Gastroesophageal sphincter (tissue), 4 donors: Measurements from ENCODE around the gene OAS3. TPM values are rescaled to one million over a fixed set of nuclear protein-coding genes. Genes with fewer than 3 reads are reported as not detected.
"Not testable (repeated sequence)": the region's sequence is repeated elsewhere in the genome, so short reads cannot be mapped to it uniquely, and the experiment has no call there.

Experiments
- ATAC-seq: fragments of 150-250 bp; one replicate; pipeline ENCODE4 v1.9.1; 2016; ENCODE audit warnings: mild to moderate bottlenecking, moderate library complexity
- H3K27ac ChIP-seq, 4 donors: fragments of 200-600 bp; sonication (generic) in 3 of 4; 1 replicate in 3 of 4; 2 replicates in 1 of 4; pipeline ENCODE4 v1.5.1; 2016 to 2019
- H3K27me3 ChIP-seq: fragments of 200-600 bp; sonication (generic); one replicate; pipeline ENCODE4 v1.5.1; 2019
- H3K36me3 ChIP-seq, 2 donors: fragments of 200-600 bp; sonication (generic); one replicate each; pipeline ENCODE4 v1.5.1; 2019; ENCODE audit warnings: control low read depth in 1 of 2
- H3K4me1 ChIP-seq, 3 donors: fragments of 200-600 bp; sonication (generic); 1 replicate in 2 of 3; 2 replicates in 1 of 3; pipeline ENCODE4 v1.5.1; 2016 to 2019; ENCODE audit warnings: control low read depth in 2 of 3
- H3K4me3 ChIP-seq, 2 donors: fragments of 200-600 bp; sonication (generic); one replicate each; pipeline ENCODE4 v1.5.1; 2019; ENCODE audit warnings: mild to moderate bottlenecking in 1 of 2, moderate library complexity in 1 of 2
- H3K9me3 ChIP-seq, 3 donors: fragments of 200-600 bp; sonication (generic); one replicate each; pipeline ENCODE4 v1.5.1; 2017 to 2019; ENCODE audit warnings: control low read depth in 2 of 3
- EP300 ChIP-seq: sonication (generic); formaldehyde crosslinking; IDR thresholded peaks from one replicate; pipeline ENCODE4 v1.6.1; 2017; ENCODE audit warnings: antibody characterized with exemption, mild to moderate bottlenecking
- POLR2A ChIP-seq, 2 donors: fragments of 450-650 bp; IDR thresholded peaks; one replicate each; pipeline ENCODE4 v1.6.1; 2017; ENCODE audit warnings: antibody characterized with exemption in 2 of 2, mild to moderate bottlenecking in 2 of 2, moderate library complexity in 1 of 2
- POLR2AphosphoS5 ChIP-seq: sonication (generic); formaldehyde crosslinking; IDR thresholded peaks from one replicate; pipeline ENCODE4 v1.6.1; 2017; ENCODE audit warnings: antibody characterized with exemption
- WGBS, 2 donors: methylation state at CpG; one replicate each; pipeline ENCODE4 v1.1.5; 2018; ENCODE audit warnings: low coverage in 1 of 2; 5-methylcytosine and 5-hydroxymethylcytosine counted together
- total RNA-seq, 4 donors: library from RNA; depleted of rRNA; stranded (reverse); fragments of >200 nt; gene quantifications; one replicate each; pipeline ENCODE4 v1.1.0, GENCODE V29; 2016
- TF ChIP-seq, protein P1 (sequence below), 4 experiments: fragments of 200-600 bp in 2 of 4; fragments of 450-650 bp in 2 of 4; sonication (generic) in 1 of 4; IDR thresholded peaks; one replicate each; pipeline ENCODE4 v1.5.1; 2017 to 2019; ENCODE audit warnings: antibody characterized with exemption in 4 of 4, mild to moderate bottlenecking in 2 of 4, moderate library complexity in 2 of 4

The OAS3 gene
- total RNA-seq, 4 donors from 2014 or later, result 3.5 to 10.2 (median 7.2) TPM

DNA sequence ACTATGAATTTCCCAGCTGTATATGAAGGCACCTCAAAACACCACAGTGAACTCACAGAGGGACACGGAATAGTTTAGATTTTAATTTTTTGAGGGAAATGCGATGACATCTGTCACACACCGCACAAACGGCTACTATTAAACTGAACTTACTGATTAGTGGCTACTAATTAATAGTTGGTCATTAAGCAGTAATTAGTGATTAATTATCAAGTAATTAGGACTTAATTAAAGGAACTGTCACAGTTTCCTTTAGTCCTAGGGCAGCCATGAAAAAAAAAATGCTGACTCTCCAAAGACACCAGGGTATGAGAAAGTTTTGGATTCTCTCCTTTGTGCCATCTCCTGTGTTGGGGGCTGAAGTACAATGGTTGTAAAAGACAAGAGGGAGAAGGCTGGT lies 28.6 kb upstream of the OAS3 start:
- Histone ChIP-seq H3K36me3 (peaks cover 0 to 38% of the 10 kb centered on the region in 2 donors), H3K27ac (no peak overlapping the region), H3K4me3 (no peak overlapping the region), H3K27me3 (no peaks in the 10 kb centered on the region), H3K9me3 (peaks cover 0 to 28% (median 0%) of the 10 kb centered on the region in 3 donors), H3K4me1 (peaks cover 0 to 42% (median 7%) of the 10 kb centered on the region in 3 donors)
- 94 to 96% methylated on average over 4 of the region's 4 CpGs for WGBS, 2 donors
- TF ChIP-seq POLR2AphosphoS5 (no peak), POLR2A (IDR thresholded peaks at IDR 0.05) (no peak), EP300 (no peak)
- TF ChIP-seq, protein P1, sequence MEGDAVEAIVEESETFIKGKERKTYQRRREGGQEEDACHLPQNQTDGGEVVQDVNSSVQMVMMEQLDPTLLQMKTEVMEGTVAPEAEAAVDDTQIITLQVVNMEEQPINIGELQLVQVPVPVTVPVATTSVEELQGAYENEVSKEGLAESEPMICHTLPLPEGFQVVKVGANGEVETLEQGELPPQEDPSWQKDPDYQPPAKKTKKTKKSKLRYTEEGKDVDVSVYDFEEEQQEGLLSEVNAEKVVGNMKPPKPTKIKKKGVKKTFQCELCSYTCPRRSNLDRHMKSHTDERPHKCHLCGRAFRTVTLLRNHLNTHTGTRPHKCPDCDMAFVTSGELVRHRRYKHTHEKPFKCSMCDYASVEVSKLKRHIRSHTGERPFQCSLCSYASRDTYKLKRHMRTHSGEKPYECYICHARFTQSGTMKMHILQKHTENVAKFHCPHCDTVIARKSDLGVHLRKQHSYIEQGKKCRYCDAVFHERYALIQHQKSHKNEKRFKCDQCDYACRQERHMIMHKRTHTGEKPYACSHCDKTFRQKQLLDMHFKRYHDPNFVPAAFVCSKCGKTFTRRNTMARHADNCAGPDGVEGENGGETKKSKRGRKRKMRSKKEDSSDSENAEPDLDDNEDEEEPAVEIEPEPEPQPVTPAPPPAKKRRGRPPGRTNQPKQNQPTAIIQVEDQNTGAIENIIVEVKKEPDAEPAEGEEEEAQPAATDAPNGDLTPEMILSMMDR (IDR thresholded peaks at IDR 0.05), result no peak
- ATAC-seq, result no peak

DNA sequence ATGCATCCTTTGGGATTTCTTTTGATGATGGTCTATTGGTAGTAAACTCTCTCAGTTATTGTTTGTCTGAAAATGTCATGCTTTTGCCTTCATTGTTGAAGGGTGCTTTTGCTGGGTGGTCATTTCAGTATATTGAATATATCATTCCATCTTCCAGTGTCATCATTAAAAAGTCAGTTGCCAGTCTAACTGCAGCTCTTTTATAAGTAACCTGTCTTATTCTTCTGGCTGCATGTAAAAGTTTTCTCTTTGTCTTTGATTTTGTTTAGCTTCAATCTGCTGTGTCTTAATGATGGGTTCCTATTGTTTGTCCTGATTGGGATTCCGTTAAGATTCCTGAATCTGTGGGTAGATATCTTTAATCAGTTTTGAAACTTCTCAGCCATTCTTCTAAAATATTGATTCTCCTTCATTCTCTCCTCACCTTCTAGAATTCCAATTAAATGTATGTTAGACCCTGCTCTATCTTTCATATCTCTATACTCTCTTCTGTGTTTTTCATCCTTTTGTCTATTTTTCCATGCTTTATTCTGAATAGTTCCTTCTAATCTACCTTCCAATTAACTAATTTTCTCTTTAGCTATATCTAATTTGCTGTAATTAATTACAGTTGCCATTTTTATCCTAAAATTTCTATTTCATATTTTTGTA lies 25.1 kb upstream of the OAS3 start:
- Histone ChIP-seq H3K4me1 (peaks cover 0 to 15% (median 0%) of the 10 kb centered on the region in 3 donors), H3K36me3 (peaks cover 0 to 61% of the 10 kb centered on the region in 2 donors), H3K27me3 (no peaks in the 10 kb centered on the region), H3K9me3 (peaks cover 0 to 28% (median 0%) of the 10 kb centered on the region in 3 donors), H3K4me3 (no peak overlapping the region), H3K27ac (no peak overlapping the region)
- 91 to 100% methylated on average over 1 of the region's 1 CpG for WGBS, 2 donors
- no peak for TF ChIP-seq EP300
- TF ChIP-seq, protein P1 (IDR thresholded peaks at IDR 0.05), result no peak
- no peak for TF ChIP-seq POLR2AphosphoS5
- TF ChIP-seq POLR2A (IDR thresholded peaks at IDR 0.05), result no peak
- no peak for ATAC-seq

DNA sequence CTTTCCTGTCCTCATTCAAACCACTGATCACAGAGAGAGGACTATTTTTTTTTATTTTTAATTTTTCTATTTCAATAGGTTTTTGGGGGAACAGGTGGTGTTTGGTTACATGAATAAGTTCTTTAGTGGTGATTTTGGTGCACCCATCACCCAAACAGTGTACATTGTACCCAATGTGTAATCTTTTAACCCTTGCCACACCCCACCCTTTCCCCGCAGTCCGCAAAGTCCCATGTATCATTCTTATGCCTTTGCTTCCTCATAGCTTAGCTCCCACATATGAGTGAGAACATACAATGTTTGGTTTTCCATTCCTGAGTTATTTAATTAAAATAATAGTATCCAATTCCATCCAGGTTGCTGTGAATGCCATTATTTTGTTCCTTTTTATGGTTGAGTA lies 24.4 kb upstream of the OAS3 start:
- WGBS, 2 donors, result 92 to 94% methylated on average over 2 of the region's 2 CpGs
- H3K27ac ChIP-seq, H3K4me1 ChIP-seq, H3K4me3 ChIP-seq, H3K27me3 ChIP-seq, ATAC-seq: not testable (repeated sequence)
- Histone ChIP-seq H3K9me3 (peaks cover 0 to 28% (median 0%) of the 10 kb centered on the region in 3 donors), H3K36me3 (peaks cover 0 to 68% of the 10 kb centered on the region in 2 donors)

DNA sequence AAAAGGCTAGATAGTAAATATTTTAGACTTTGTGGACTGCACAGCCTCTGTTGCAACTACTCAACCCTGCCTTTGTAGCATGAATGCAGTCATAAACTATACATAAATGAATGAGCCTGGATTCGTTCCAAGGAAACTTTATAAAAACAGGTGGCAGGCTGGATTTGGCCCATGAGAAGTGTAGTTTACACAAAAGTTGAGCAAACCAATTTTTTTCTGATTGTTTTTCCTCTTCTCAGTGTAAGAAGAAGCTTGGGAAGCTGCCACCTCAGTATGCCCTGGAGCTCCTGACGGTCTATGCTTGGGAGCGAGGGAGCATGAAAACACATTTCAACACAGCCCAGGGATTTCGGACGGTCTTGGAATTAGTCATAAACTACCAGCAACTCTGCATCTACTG lies 22.0 kb upstream of the OAS3 start:
- H3K36me3 ChIP-seq, result peaks cover 0 to 81% of the 10 kb centered on the region in 2 donors

DNA sequence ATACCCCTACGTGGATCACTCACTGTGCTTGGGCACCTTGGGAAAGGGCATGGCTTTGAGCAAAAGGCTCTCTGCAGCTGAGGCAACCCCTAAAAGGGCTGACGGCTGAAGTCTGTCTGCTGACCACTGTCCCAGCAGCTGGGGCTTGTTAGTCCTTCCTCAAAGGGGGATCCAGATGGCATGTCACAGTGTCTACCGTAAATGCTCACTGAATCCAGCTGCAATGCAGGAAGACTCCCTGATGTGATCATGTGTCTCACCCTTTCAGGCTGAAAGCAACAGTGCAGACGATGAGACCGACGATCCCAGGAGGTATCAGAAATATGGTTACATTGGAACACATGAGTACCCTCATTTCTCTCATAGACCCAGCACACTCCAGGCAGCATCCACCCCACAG lies 19.2 kb upstream of the OAS3 start:
- Histone ChIP-seq H3K4me3 (no peak overlapping the region), H3K36me3 (peaks cover 0 to 58% of the 10 kb centered on the region in 2 donors), H3K4me1 (peaks cover 0 to 7% (median 0%) of the 10 kb centered on the region in 3 donors), H3K27ac (no peak overlapping the region), H3K27me3 (no peaks in the 10 kb centered on the region), H3K9me3 (peaks cover 0 to 5% (median 0%) of the 10 kb centered on the region in 3 donors)
- ATAC-seq, result no peak
- WGBS, 2 donors, result 50 to 63% methylated on average over 2 of the region's 6 CpGs
- TF ChIP-seq POLR2A (IDR thresholded peaks at IDR 0.05), result no peak
- no peak for TF ChIP-seq EP300
- TF ChIP-seq, protein P1 (IDR thresholded peaks at IDR 0.05), result no peak
- no peak for TF ChIP-seq POLR2AphosphoS5

More for the DNA sequence above, 22.0 kb upstream of the OAS3 start:
- TF ChIP-seq POLR2A (IDR thresholded peaks at IDR 0.05) (no peak), POLR2AphosphoS5 (peak; percentile 6)
- TF ChIP-seq, protein P1 (IDR thresholded peaks at IDR 0.05), result no peak
- WGBS, 2 donors, result 54 to 65% methylated on average over 5 of the region's 5 CpGs
- Histone ChIP-seq H3K4me1 (peaks cover 0 to 7% (median 0%) of the 10 kb centered on the region in 3 donors), H3K27ac (no peak overlapping the region), H3K27me3 (no peaks in the 10 kb centered on the region), H3K9me3 (peaks cover 0 to 28% (median 0%) of the 10 kb centered on the region in 3 donors), H3K4me3 (no peak overlapping the region)
- peak; percentile 85 for ATAC-seq
